ENCODE results near the gene EMC8. TPM values are rescaled to one million over a fixed set of nuclear protein-coding genes. Genes with fewer than 3 reads are reported as not detected.

Gene EMC8
- total and polyA plus RNA-seq, 2 donors from 2014 or later, result 20.9 to 24.7 TPM

DNA sequence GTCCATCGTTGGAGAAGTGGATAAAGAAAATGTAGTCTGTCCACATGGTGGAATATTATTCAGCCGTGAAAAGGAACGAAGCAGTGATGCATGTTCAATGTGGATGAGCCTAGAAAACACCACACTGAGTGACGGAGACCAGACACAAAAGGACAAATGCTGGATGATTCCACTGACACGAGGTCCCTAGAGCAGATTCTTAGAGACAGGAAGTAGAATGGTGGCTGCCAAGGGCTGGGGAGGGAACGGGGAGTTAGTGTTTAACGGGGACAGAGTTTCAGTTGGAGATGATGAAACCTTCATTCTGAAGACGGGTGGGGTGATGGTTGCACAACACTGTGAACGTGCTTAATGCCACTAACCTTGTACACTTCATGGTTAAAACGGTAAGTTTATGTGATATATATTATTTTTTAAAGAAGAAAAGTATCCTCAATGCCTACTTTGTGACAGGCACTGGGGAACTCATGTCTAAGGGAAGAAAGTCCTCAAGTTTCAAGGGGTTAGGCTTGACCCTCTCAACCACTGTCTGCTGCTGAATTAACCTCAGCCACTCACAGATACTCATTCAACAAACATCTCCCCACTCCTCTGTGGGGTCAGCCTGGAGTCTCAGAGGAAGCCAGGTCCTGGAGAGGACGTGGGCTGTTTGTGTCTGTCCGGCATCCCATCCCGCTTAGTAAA lies 66.0 kb downstream of the EMC8 start:
- Histone ChIP-seq H3K27me3 (ENCODE audit: control insufficient read depth, insufficient read depth, low read length) (no peaks in the 10 kb centered on the region), H3K9ac (ENCODE audit: low read length in 3 of 3) (no peak overlapping the region), H3K27ac (ENCODE audit: low read depth in 2 of 2, low read length in 2 of 2) (no peak overlapping the region), H3K9me3 (ENCODE audit: control insufficient read depth in 2 of 3, insufficient read depth in 1 of 3, low read length in 3 of 3) (no peaks in the 10 kb centered on the region), H3K36me3 (ENCODE audit: control insufficient read depth in 2 of 3, insufficient read depth in 3 of 3, low read length in 3 of 3) (no peaks in the 10 kb centered on the region), H3K4me1 (ENCODE audit: control insufficient read depth in 2 of 3, insufficient read depth in 2 of 3, low read depth in 1 of 3, low read length in 3 of 3) (no peaks in the 10 kb centered on the region), H3K4me3 (ENCODE audit: low read length in 3 of 3) (no peak overlapping the region)
- no peak for DNase-seq
- no peak for TF ChIP-seq CTCF (IDR thresholded peaks at IDR 0.05; ENCODE audit: borderline replicate concordance, extremely low read depth, insufficient read depth)
- intact Hi-C loops (cut with DNase I), result no loop called here
- FAIRE-seq, result no peak

DNA sequence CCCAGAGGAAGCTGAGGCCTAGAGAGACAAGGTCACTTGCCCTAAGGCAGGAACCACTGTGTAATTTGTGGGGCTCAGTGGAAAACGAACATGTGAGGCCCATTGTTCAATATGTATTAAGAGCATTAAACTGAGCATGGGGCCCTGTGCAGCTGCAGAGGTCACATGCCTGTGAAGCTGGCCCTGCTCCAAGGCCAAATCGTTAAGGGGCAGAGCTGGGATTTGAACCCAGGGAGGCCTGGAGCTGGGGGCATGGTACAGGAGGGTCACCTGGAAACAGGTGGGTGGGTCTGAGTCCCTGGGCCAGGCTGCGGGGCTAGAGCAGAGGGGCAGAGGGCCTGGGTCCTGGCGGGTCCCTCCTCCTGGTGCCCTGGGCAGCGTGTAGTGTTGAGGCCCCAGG lies 68.2 kb downstream of the EMC8 start:
- Histone ChIP-seq H3K27me3 (ENCODE audit: control insufficient read depth, insufficient read depth, low read length) (no peaks in the 10 kb centered on the region), H3K36me3 (ENCODE audit: control insufficient read depth in 2 of 3, insufficient read depth in 3 of 3, low read length in 3 of 3) (no peaks in the 10 kb centered on the region), H3K4me3 (ENCODE audit: low read length in 3 of 3) (no peak overlapping the region), H3K4me1 (ENCODE audit: control insufficient read depth in 2 of 3, insufficient read depth in 2 of 3, low read depth in 1 of 3, low read length in 3 of 3) (no peaks in the 10 kb centered on the region), H3K27ac (ENCODE audit: low read depth in 2 of 2, low read length in 2 of 2) (no peak overlapping the region), H3K9me3 (ENCODE audit: control insufficient read depth in 2 of 3, insufficient read depth in 1 of 3, low read length in 3 of 3) (no peaks in the 10 kb centered on the region), H3K9ac (ENCODE audit: low read length in 3 of 3) (no peak overlapping the region)
- intact Hi-C loops (cut with DNase I), result no loop called here
- DNase-seq (no peak), FAIRE-seq (no peak)
- TF ChIP-seq CTCF (IDR thresholded peaks at IDR 0.05; ENCODE audit: borderline replicate concordance, extremely low read depth, insufficient read depth), result no peak

DNA sequence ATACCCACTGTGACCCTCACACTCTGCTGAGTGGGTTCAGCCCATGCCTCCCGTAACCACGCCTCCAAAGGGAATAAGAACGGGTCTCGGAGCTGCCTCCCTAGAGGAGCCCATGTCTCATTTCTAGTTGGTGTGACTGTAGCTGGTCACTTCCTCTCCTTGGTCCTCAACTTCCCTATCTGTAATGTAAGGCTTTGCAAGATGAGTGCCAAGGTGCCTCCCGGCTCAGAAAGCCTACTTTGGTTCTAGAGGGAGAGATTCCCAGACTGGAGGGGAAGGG lies 69.2 kb downstream of the EMC8 start:
- H3K4me1 ChIP-seq (ENCODE audit: control insufficient read depth in 2 of 3, insufficient read depth in 2 of 3, low read depth in 1 of 3, low read length in 3 of 3), result no peaks in the 10 kb centered on the region
- TF ChIP-seq CTCF (IDR thresholded peaks at IDR 0.05; ENCODE audit: borderline replicate concordance, extremely low read depth, insufficient read depth), result no peak
- no peak overlapping the region for H3K4me3 ChIP-seq (ENCODE audit: low read length in 3 of 3)
- no peaks in the 10 kb centered on the region for H3K36me3 ChIP-seq (ENCODE audit: control insufficient read depth in 2 of 3, insufficient read depth in 3 of 3, low read length in 3 of 3)
- H3K27me3 ChIP-seq (ENCODE audit: control insufficient read depth, insufficient read depth, low read length), result no peaks in the 10 kb centered on the region
- no peak overlapping the region for H3K27ac ChIP-seq (ENCODE audit: low read depth in 2 of 2, low read length in 2 of 2)
- FAIRE-seq, result no peak
- intact Hi-C loops (cut with DNase I), result no loop called here
- no peak overlapping the region for H3K9ac ChIP-seq (ENCODE audit: low read length in 3 of 3)
- no peak for DNase-seq
- no peaks in the 10 kb centered on the region for H3K9me3 ChIP-seq (ENCODE audit: control insufficient read depth in 2 of 3, insufficient read depth in 1 of 3, low read length in 3 of 3)

Measured in kidney (tissue), 14 donors.